Measurements from ENCODE around the gene TRERF1. TPM values are rescaled to one million over a fixed set of nuclear protein-coding genes. Genes with fewer than 3 reads are reported as not detected.

The TRERF1 gene
- total and polyA plus RNA-seq, 2 of the 8 experiments (the other 6 are each of a cell fraction or from before 2014, with no cell fraction given), result 10.8 to 21.5 TPM

DNA sequence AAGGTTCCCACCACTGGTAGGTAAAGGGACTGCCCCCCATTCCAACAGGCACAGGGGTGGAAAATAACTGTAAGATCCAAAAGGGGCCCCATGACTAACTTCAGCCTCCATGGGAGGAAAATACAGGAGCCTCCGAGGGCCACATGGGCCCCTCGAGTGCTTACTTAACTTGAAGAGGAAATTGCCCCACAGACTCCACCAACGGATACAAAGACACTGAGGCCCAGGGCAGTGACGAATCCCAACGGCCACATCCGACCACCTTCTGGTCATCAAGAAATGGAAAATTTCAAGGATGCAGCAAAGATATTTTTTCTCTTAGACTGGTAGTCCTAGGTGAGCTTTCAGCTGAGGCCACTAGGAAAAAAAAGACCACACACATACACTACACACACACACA is 118.1 kb downstream of the TRERF1 start:
- Histone ChIP-seq H3K14ac (ENCODE audit: insufficient read length) (no peak overlapping the region), H4K91ac (replicated peaks; ENCODE audit: insufficient read length, low read length) (no peak overlapping the region), H3K4ac (replicated peaks; ENCODE audit: insufficient read length, low read depth, low read length) (no peak overlapping the region), H2BK5ac (ENCODE audit: low read depth, low read length) (no peak overlapping the region), H4K5ac (ENCODE audit: insufficient read length, low read depth, low read length) (no peak overlapping the region), H2BK20ac (ENCODE audit: low read length) (no peak overlapping the region), H3K9me3 (ENCODE audit: insufficient read depth in 2 of 2, low read depth in 1 of 2, low read length in 1 of 2) (no peaks in the 10 kb centered on the region), H3K79me2 (ENCODE audit: control insufficient read depth in 1 of 2, insufficient read depth in 2 of 2, low read length in 2 of 2) (peaks cover 0 to 59% of the 10 kb centered on the region in 2 experiments; a peak in 3 of 4 replicates), H3K27me3 (replicated peaks in 1 of 4; ENCODE audit: control insufficient read depth in 3 of 4, extremely low read depth in 1 of 4, insufficient read depth in 3 of 4, low read length in 3 of 4) (no peaks in the 10 kb centered on the region), H3K4me1 (replicated peaks in 1 of 4; ENCODE audit: control insufficient read depth in 3 of 4, insufficient read depth in 4 of 4, low read length in 3 of 4) (peaks cover 0 to 4% (median 1%) of the 10 kb centered on the region in 4 experiments; a peak in 2 of 7 replicates), H3K9ac (replicated peaks in 1 of 4; ENCODE audit: extremely low read depth in 1 of 4, low read depth in 3 of 4, low read length in 3 of 4) (no peak overlapping the region), H3K36me3 (ENCODE audit: control insufficient read depth in 2 of 4, insufficient read depth in 4 of 4, low read length in 3 of 4) (no peaks in the 10 kb centered on the region), H3K79me1 (ENCODE audit: low read depth, low read length) (peaks cover 22% of the 10 kb centered on the region), H2AFZ (ENCODE audit: low read length) (no peak overlapping the region), H2BK12ac (ENCODE audit: low read depth, low read length) (no peak overlapping the region), H3K18ac (ENCODE audit: extremely low read depth, low read length) (no peak overlapping the region), H3K23ac (ENCODE audit: insufficient read length) (no peak overlapping the region), H3K4me2 (ENCODE audit: insufficient read depth in 1 of 2, low read depth in 2 of 2, low read length in 2 of 2) (no peak overlapping the region), H4K8ac (ENCODE audit: extremely low read depth, insufficient read depth, low read length) (no peak overlapping the region), H2AK5ac (ENCODE audit: low read depth, low read length) (no peak overlapping the region), H4K20me1 (replicated peaks in 1 of 2; ENCODE audit: control insufficient read depth in 1 of 2, insufficient read depth in 2 of 2, low read length in 2 of 2) (peaks cover 7 to 19% of the 10 kb centered on the region in 2 experiments), H2BK15ac (ENCODE audit: low read length) (no peak overlapping the region), H3K4me3 (ENCODE audit: extremely low read depth in 1 of 4, insufficient read depth in 2 of 4, low read depth in 3 of 4, low read length in 4 of 4) (no peak overlapping the region), H3K27ac (ENCODE audit: low read depth, low read length) (no peak overlapping the region), H3K23me2 (ENCODE audit: low read depth, low read length) (no peaks in the 10 kb centered on the region), H2BK120ac (replicated peaks; ENCODE audit: low read depth, low read length) (no peak overlapping the region), H3K56ac (replicated peaks; ENCODE audit: insufficient read length, low read depth, low read length) (no peak overlapping the region)
- FAIRE-seq, result no peak
- POLR2A ChIA-PET (ENCODE audit: partially characterized antibody), result interaction anchor here (1.4 to 1.5 kb wide), 2 partner anchors 10 to 14 kb away, joined by 3 to 4 read pairs; no protein-coding TSS in a partner anchor
- no peak for DNase-seq (ENCODE audit: low read depth in 1 of 2, low spot score in 2 of 2)
- CTCF ChIA-PET (ENCODE audit: partially characterized antibody), result interaction anchor here (0.8 to 2.7 kb wide), 7 partner anchors 11 to 214 kb away, joined by 3 to 11 read pairs (median 4); no protein-coding TSS in a partner anchor
- WGBS, 2 experiments (ENCODE audit: extremely low coverage in 1 of 2, insufficient coverage in 1 of 2, insufficient read length in 1 of 2, insufficient replicate concordance in 2 of 2, low coverage in 1 of 2, low lambda C conversion rate in 2 of 2, missing lambda C conversion rate in 1 of 2), result 88% methylated on average over 6 of the region's 6 CpGs; no CpG with 5 or more reads in 1 of the 2 experiments
- no peak for TF ChIP-seq USF2 (IDR thresholded peaks at IDR 0.05; ENCODE audit: low read length)
- no peak for TF ChIP-seq EZH2 (IDR thresholded peaks at IDR 0.05; ENCODE audit: low read depth, low read length, severe bottlenecking)
- no peak for TF ChIP-seq SRF (IDR thresholded peaks at IDR 0.05; ENCODE audit: low read depth, low read length)
- TF ChIP-seq YY1 (IDR thresholded peaks at IDR 0.05; ENCODE audit: low read depth, low read length), result no peak
- no peak for TF ChIP-seq CHD2 (IDR thresholded peaks at IDR 0.05; ENCODE audit: low read length)
- no peak for TF ChIP-seq KDM4A (IDR thresholded peaks at IDR 0.05; ENCODE audit: low read depth, low read length, severe bottlenecking)
- no peak for TF ChIP-seq E2F6 (IDR thresholded peaks at IDR 0.05)
- TF ChIP-seq EP300 (IDR thresholded peaks at IDR 0.05; ENCODE audit: borderline replicate concordance in 1 of 2, low read depth in 2 of 2, low read length in 2 of 2), result no peak
- TF ChIP-seq BCL11A (IDR thresholded peaks at IDR 0.05; ENCODE audit: low read depth in 2 of 2, low read length in 2 of 2), result no peak
- TF ChIP-seq FOSL1 (IDR thresholded peaks at IDR 0.05; ENCODE audit: insufficient read depth, low read depth, low read length), result no peak
- TF ChIP-seq, protein P1, sequence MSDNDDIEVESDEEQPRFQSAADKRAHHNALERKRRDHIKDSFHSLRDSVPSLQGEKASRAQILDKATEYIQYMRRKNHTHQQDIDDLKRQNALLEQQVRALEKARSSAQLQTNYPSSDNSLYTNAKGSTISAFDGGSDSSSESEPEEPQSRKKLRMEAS (IDR thresholded peaks at IDR 0.05), result no peak

All from H1 (cell line).